CD4-positive, alpha-beta T cell (primary cell): ENCODE data around the gene PINLYP. TPM values are rescaled to one million over a fixed set of nuclear protein-coding genes. Genes with fewer than 3 reads are reported as not detected.

Experiments used
- ATAC-seq: fragments of 200-7000 bp; cut with Tn5 transposase; one replicate; pipeline ENCODE4 v1.10.0; 2022; ENCODE audit warnings: mild to moderate bottlenecking; ENCODE audit not compliant: poor library complexity
- CTCF ChIA-PET: fragments of 350-600 bp; sonication (Branson Sonifier 250); formaldehyde crosslinking; loops from one replicate; lab custom pipeline; 2021; ENCODE audit warnings: antibody characterized with exemption, inconsistent platforms; lab: Charles Lee
- POLR2A ChIA-PET: fragments of 350-600 bp; sonication (Branson Sonifier 250); formaldehyde crosslinking; loops from one replicate; lab custom pipeline; 2021; ENCODE audit warnings: antibody characterized with exemption, inconsistent platforms; lab: Charles Lee
- DNase-seq, 14 experiments: peaks; one replicate each; pipeline ENCODE4 v3.0.0-alpha.2; 2013 to 2020; ENCODE audit warnings: mixed read lengths in 2 of 14
- H3K27ac ChIP-seq, 2 donors: one replicate each; pipeline versions ENCODE4 v1.5.1 to v1.7.0; 2013; ENCODE audit warnings: low read length in 2 of 2, low read depth in 1 of 2, mild to moderate bottlenecking in 1 of 2
- H3K27me3 ChIP-seq, 2 experiments: 1 replicate in 1 of 2; 2 replicates in 1 of 2; pipeline versions ENCODE4 v1.6.1 to v1.7.0; 2013; ENCODE audit warnings: low read length in 2 of 2, control low read depth in 1 of 2, mild to moderate bottlenecking in 1 of 2, moderate library complexity in 1 of 2; ENCODE audit not compliant: insufficient read depth in 2 of 2, control insufficient read depth in 1 of 2
- H3K36me3 ChIP-seq: one replicate; pipeline ENCODE4 v1.6.1; 2013; ENCODE audit warnings: low read length, control low read depth; ENCODE audit not compliant: insufficient read depth
- H3K4me1 ChIP-seq: one replicate; pipeline ENCODE4 v1.6.1; 2013; ENCODE audit warnings: low read length, control low read depth; ENCODE audit not compliant: insufficient read depth
- H3K4me3 ChIP-seq: one replicate; pipeline ENCODE4 v1.5.1; 2013; ENCODE audit warnings: mild to moderate bottlenecking, low read length, moderate library complexity
- H3K9me3 ChIP-seq, 2 experiments: 1 replicate in 1 of 2; 2 replicates in 1 of 2; pipeline versions ENCODE4 v1.6.1 to v1.7.0; 2013; ENCODE audit warnings: low read length in 2 of 2, mild to moderate bottlenecking in 2 of 2, control low read depth in 1 of 2, moderate library complexity in 1 of 2; ENCODE audit not compliant: control insufficient read depth in 1 of 2, insufficient read depth in 1 of 2
- H3K27ac Mint-ChIP-seq: one replicate; pipeline ENCODE4 v1.8.0; 2020; ENCODE audit warnings: mixed read lengths
- H3K27me3 Mint-ChIP-seq: one replicate; pipeline ENCODE4 v1.8.0; 2021; ENCODE audit warnings: mixed read lengths
- H3K36me3 Mint-ChIP-seq: one replicate; pipeline ENCODE4 v1.8.0; 2021; ENCODE audit warnings: low read depth, mixed read lengths
- H3K4me1 Mint-ChIP-seq: one replicate; pipeline ENCODE4 v1.8.0; 2021; ENCODE audit warnings: low read depth, mixed read lengths
- H3K4me3 Mint-ChIP-seq: one replicate; pipeline ENCODE4 v1.8.0; 2020; ENCODE audit warnings: mild to moderate bottlenecking, mixed read lengths
- H3K9me3 Mint-ChIP-seq: one replicate; pipeline ENCODE4 v1.8.0; 2020; ENCODE audit warnings: mixed read lengths
- CTCF ChIP-seq: fragments of 200-600 bp; IDR thresholded peaks from one replicate; pipeline ENCODE4 v1.8.0; 2022; ENCODE audit warnings: antibody characterized with exemption, mild to moderate bottlenecking
- intact Hi-C, 2 experiments: fragments of 100-400 bp; cut with DNase I in 1 of 2; cut with micrococcal nuclease in 1 of 2; formaldehyde crosslinking; loops; one replicate each; pipeline versions ENCODE4 v1.15.1 to v1.9.0; 2023 to 2025; cut with DNase I, micrococcal nuclease
- total RNA-seq, 174 experiments: library from RNA in 2 of 174; stranded (reverse) in 2 of 174; gene quantifications; one replicate each; pipeline ENCODE4 v1.2.3 and lab custom pipeline; 2021 to 2026

Gene PINLYP
- total RNA-seq, 2 experiments from 2014 or later = not detected

DNA sequence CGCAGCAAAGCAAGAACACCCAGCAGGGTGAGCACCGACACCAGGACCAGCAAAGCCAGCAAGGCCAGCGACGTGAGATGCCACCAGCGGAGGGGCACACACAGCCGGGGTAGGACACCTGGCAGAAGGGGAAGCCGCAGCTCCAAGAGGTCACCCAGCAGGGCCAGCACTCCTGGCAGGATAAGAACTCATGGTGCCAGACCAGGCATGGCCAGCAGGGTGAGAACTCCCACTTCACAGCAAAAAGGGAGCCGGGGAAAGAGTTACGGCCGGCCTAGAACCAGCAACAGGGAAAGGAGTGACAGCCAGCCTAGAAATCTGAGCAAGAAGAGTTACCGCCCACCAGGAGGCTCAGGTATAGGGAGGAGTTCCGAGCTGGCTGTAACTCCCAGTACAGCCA, 36.8 kb downstream of the PINLYP start:
- intact Hi-C loops = loop anchor here (5.0 to 10.0 kb wide), 2 partner anchors 40 to 52 kb away; no protein-coding TSS in a partner anchor
- Mint-ChIP-seq H3K27me3 (no peaks in the 10 kb centered on the region), H3K4me3 (no peak overlapping the region), H3K9me3 (no peaks in the 10 kb centered on the region), H3K4me1 (peaks cover 49% of the 10 kb centered on the region), H3K27ac (no peak overlapping the region), H3K36me3 (peaks cover 37% of the 10 kb centered on the region)
- DNase-seq (no peak), ATAC-seq (no peak)
- Histone ChIP-seq H3K9me3 (no peaks in the 10 kb centered on the region), H3K4me3 (no peak overlapping the region), H3K27me3 (no peaks in the 10 kb centered on the region), H3K4me1 (peaks cover 2% of the 10 kb centered on the region), H3K36me3 (peaks cover 34% of the 10 kb centered on the region), H3K27ac (no peak overlapping the region)
- CTCF ChIA-PET = no interaction called here
- TF ChIP-seq CTCF = no peak
- POLR2A ChIA-PET = no interaction called here

DNA sequence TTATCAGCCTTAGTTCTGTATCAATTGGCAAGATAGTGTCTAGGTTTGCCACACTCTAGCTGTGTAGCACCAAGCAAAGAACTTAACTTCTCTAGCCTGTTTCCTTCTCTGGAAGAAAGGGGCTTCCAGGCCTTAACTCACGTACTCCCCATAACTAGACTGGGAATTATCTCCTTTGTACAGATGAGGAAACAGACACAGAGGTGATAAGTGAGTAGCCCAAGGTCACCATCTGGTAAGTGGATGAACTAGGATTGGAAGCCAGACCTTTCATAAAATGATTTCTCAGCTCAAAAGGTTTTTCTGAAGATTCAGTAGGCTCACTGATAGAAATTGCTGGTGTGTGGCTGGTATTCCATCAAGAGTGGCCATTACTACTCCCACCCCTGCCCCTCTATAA, 40.7 kb downstream of the PINLYP start:
- Mint-ChIP-seq H3K4me1 (peaks cover 68% of the 10 kb centered on the region), H3K4me3 (no peak overlapping the region), H3K27ac (peak overlapping the region; percentile 48), H3K9me3 (no peaks in the 10 kb centered on the region), H3K27me3 (no peaks in the 10 kb centered on the region), H3K36me3 (peaks cover 38% of the 10 kb centered on the region)
- intact Hi-C loops = loop anchor here in 1 of 2 experiments (10.0 kb wide), 1 partner anchor 48 kb away; no protein-coding TSS in a partner anchor
- Histone ChIP-seq H3K4me1 (peaks cover 27% of the 10 kb centered on the region), H3K27me3 (no peaks in the 10 kb centered on the region), H3K4me3 (no peak overlapping the region), H3K9me3 (no peaks in the 10 kb centered on the region), H3K36me3 (peaks cover 27% of the 10 kb centered on the region), H3K27ac (no peak overlapping the region)
- ATAC-seq = no peak
- DNase-seq = no peak
- CTCF ChIA-PET = interaction anchor here (2.9 kb wide), 1 partner anchor 20 kb away, joined by 12 read pairs; the partner anchor contains the start of genes IRGQ and ZNF576
- TF ChIP-seq CTCF = no peak
- POLR2A ChIA-PET = no interaction called here

DNA sequence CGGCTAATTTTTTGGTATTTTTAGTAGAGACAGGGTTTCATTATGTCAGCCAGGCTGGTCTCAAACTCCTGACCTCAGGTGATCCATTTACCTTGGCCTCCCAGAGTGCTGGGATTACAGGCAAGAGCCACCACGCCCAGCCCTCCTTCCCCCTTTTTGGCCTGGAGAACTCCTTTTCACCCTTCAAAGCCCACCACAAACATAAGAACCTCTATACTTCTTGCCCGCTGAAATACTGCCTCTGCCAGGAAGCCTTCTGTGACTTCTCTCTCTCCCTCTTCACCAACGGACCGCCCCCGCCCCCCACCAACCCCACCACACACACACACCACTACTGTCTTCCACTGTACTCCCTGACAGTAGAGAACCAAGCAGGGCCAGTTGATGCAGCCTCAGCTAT, 41.4 kb downstream of the PINLYP start:
- intact Hi-C loops = loop anchor here in 1 of 2 experiments (10.0 kb wide), 1 partner anchor 48 kb away; no protein-coding TSS in a partner anchor
- CTCF ChIA-PET = interaction anchor here (2.9 kb wide), 1 partner anchor 21 kb away, joined by 12 read pairs; the partner anchor contains the start of genes IRGQ and ZNF576

More for the DNA sequence above, 41.4 kb downstream of the PINLYP start:
- Mint-ChIP-seq H3K9me3 (no peaks in the 10 kb centered on the region), H3K27ac (no peak overlapping the region), H3K4me1 (peaks cover 70% of the 10 kb centered on the region), H3K27me3 (no peaks in the 10 kb centered on the region), H3K4me3 (peak overlapping the region; percentile 67), H3K36me3 (peaks cover 35% of the 10 kb centered on the region)
- Histone ChIP-seq H3K4me1 (peaks cover 27% of the 10 kb centered on the region), H3K4me3 (no peak overlapping the region), H3K36me3 (peaks cover 22% of the 10 kb centered on the region), H3K27me3 (no peaks in the 10 kb centered on the region), H3K27ac (no peak overlapping the region), H3K9me3 (no peaks in the 10 kb centered on the region)
- no peak for DNase-seq
- ATAC-seq = no peak
- no peak for TF ChIP-seq CTCF
- POLR2A ChIA-PET = no interaction called here
